Endothelial cell of hepatic sinusoid (primary cell): ENCODE data around the gene TRIM33.
"Not testable (repeated sequence)": the region's sequence is repeated elsewhere in the genome, so short reads cannot be mapped to it uniquely, and the experiment has no call there.

Source experiments
- in situ Hi-C: cut with HindIII; loops from 2 replicates; pipeline ENCODE4 v1.10.0; 2017; ENCODE audit warnings: low sequenced_read_pairs

Gene TRIM33

GRCh38 chr1:114510274-114511031 lies 550 bp downstream of the TRIM33 start:
- in situ Hi-C loops: no loop called here

GRCh38 chr1:114509596-114510273 lies 1.3 kb downstream of the TRIM33 start:
- in situ Hi-C loops: no loop called here

- in situ Hi-C loops: no loop called here
Measured at GRCh38 chr1:114508386-114508898, 2.6 kb downstream of the TRIM33 start.

- in situ Hi-C loops: no loop called here
Measured at GRCh38 chr1:114507513-114507912, 3.5 kb downstream of the TRIM33 start.

- in situ Hi-C loops: no loop called here
Measured at GRCh38 chr1:114505148-114505561, 5.8 kb downstream of the TRIM33 start.

GRCh38 chr1:114503916-114504422 lies 7.0 kb downstream of the TRIM33 start:
- in situ Hi-C loops: no loop called here

GRCh38 chr1:114502080-114502479 lies 8.9 kb downstream of the TRIM33 start:
- in situ Hi-C loops: no loop called here

GRCh38 chr1:114499478-114499877 lies 11.5 kb downstream of the TRIM33 start:
- in situ Hi-C loops: no loop called here

- in situ Hi-C loops: no loop called here
Measured at GRCh38 chr1:114496089-114496488, 14.9 kb downstream of the TRIM33 start.

GRCh38 chr1:114495486-114495885 lies 15.5 kb downstream of the TRIM33 start:
- in situ Hi-C loops: no loop called here

- in situ Hi-C loops: no loop called here
Measured at GRCh38 chr1:114492978-114493377, 18.0 kb downstream of the TRIM33 start.

- in situ Hi-C loops: no loop called here
Measured at GRCh38 chr1:114490274-114490693, 20.7 kb downstream of the TRIM33 start.

GRCh38 chr1:114488739-114489138 lies 22.3 kb downstream of the TRIM33 start:
- in situ Hi-C loops: no loop called here

GRCh38 chr1:114485286-114485685 lies 25.7 kb downstream of the TRIM33 start:
- in situ Hi-C loops: no loop called here

GRCh38 chr1:114482585-114482984 lies 28.4 kb downstream of the TRIM33 start:
- in situ Hi-C loops: no loop called here

GRCh38 chr1:114479636-114480035 lies 31.4 kb downstream of the TRIM33 start:
- in situ Hi-C loops: not testable (repeated sequence)

- in situ Hi-C loops: no loop called here
Measured at GRCh38 chr1:114479134-114479533, 31.9 kb downstream of the TRIM33 start.

- in situ Hi-C loops: no loop called here
Measured at GRCh38 chr1:114473796-114474195, 37.2 kb downstream of the TRIM33 start.

- in situ Hi-C loops: no loop called here
Measured at GRCh38 chr1:114472408-114472807, 38.6 kb downstream of the TRIM33 start.

- in situ Hi-C loops: no loop called here
Measured at GRCh38 chr1:114470681-114471080, 40.3 kb downstream of the TRIM33 start.

- in situ Hi-C loops: no loop called here
Measured at GRCh38 chr1:114468710-114469468, 42.1 kb downstream of the TRIM33 start.
